NCI-H128 (cell line): ENCODE data around the gene FSTL4.

ENCODE experiments used
- DNase-seq: peaks from one replicate; lab custom pipeline; 2025; ENCODE audit not compliant: unreplicated experiment; lab: John Stamatoyannopoulos, UW

Gene FSTL4

GRCh38 chr5:133250527-133250926 lies 361.8 kb downstream of the FSTL4 start:
- DNase-seq, result no peak

- no peak for DNase-seq
Observed at GRCh38 chr5:133249593-133249992, 362.7 kb downstream of the FSTL4 start.

- DNase-seq, result no peak
Observed at GRCh38 chr5:133247881-133248624, 364.3 kb downstream of the FSTL4 start.

- no peak for DNase-seq
Observed at GRCh38 chr5:133247151-133247709, 365.1 kb downstream of the FSTL4 start.

GRCh38 chr5:133246376-133247150 lies 365.8 kb downstream of the FSTL4 start:
- no peak for DNase-seq

- DNase-seq, result no peak
Observed at GRCh38 chr5:133246053-133246370, 366.3 kb downstream of the FSTL4 start.

GRCh38 chr5:133245191-133246052 lies 366.9 kb downstream of the FSTL4 start:
- no peak for DNase-seq

- DNase-seq, result no peak
Observed at GRCh38 chr5:133244242-133244641, 368.1 kb downstream of the FSTL4 start.

GRCh38 chr5:133243196-133243595 lies 369.1 kb downstream of the FSTL4 start:
- no peak for DNase-seq

- no peak for DNase-seq
Observed at GRCh38 chr5:133242221-133242835, 370.0 kb downstream of the FSTL4 start.

GRCh38 chr5:133241179-133242092 lies 370.9 kb downstream of the FSTL4 start:
- DNase-seq, result no peak

- no peak for DNase-seq
Observed at GRCh38 chr5:133240425-133241091, 371.8 kb downstream of the FSTL4 start.

GRCh38 chr5:133238426-133239205 lies 373.7 kb downstream of the FSTL4 start:
- no peak for DNase-seq

GRCh38 chr5:133236976-133237375 lies 375.4 kb downstream of the FSTL4 start:
- no peak for DNase-seq

- DNase-seq, result no peak
Observed at GRCh38 chr5:133236541-133236951, 375.8 kb downstream of the FSTL4 start.

GRCh38 chr5:133235696-133236426 lies 376.5 kb downstream of the FSTL4 start:
- DNase-seq, result no peak

- DNase-seq, result no peak
Observed at GRCh38 chr5:133234911-133235310, 377.4 kb downstream of the FSTL4 start.

- DNase-seq, result no peak
Observed at GRCh38 chr5:133234273-133234672, 378.1 kb downstream of the FSTL4 start.
